ENCODE results near the gene MCU.
"Not testable (repeated sequence)": the region's sequence is repeated elsewhere in the genome, so short reads cannot be mapped to it uniquely, and the experiment has no call there.

Gene MCU

GRCh38 chr10:72730479-72730878 lies 38.5 kb downstream of the MCU start:
- no peak for DNase-seq (ENCODE audit: low read depth in 2 of 2)

DNA sequence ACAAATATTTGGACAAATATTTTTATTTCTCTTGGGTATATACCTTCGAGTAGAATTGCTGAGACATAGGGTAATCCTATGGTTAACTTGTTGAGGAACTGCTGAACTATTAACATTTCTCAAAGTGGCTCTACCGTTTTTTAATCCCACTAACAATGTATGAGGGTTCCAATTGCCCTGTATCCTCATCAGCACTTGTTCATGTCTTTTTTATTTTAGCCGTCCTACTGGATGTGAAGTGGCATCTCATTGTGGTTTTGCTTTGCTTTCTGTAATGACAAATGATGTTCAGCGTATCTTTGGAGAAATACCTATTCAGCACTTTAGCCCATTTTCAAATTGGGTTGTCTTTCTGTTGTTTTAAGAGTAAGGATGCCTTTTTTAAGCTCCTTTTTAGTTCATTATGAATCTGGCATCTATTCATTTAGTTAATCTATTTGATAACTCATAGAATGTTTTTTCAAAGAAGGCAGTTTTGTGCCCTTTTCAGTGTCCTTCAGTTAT lies 40.0 kb downstream of the MCU start:
- no peak for DNase-seq (ENCODE audit: low read depth in 2 of 2)

- no peak for DNase-seq (ENCODE audit: low read depth in 2 of 2)
Observed at GRCh38 chr10:72732521-72732920, 40.6 kb downstream of the MCU start.

GRCh38 chr10:72733989-72734388 lies 42.0 kb downstream of the MCU start:
- DNase-seq (ENCODE audit: low read depth in 2 of 2), result no peak

DNA sequence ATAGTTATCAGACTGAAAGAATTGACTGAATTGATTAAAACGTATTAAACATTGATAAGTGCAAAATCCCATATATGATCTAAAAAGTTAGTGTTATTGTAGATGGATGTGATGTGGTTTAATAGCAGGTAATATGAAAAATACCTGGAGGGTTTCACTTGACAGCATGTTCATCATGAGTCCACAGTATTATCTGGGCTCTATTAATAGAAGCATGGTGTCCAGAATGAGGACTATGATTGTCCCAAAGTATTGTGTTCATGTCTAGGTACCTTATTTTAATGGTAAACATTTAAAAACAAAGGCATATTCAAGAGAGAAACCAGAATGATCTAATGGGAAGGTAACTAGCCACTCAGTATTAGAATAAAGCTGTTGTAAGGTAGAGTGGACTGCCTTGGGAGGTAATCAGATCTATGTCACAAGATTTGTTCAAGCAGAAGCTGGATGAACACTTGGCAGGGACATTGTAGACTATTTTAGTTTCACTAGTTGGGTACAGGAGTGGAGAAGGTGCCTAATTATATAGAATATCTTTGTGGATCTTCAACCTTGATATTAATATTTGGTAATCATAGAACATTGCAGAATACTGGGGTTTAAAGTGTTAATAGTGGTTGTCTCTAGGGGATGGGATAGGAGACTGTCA lies 43.5 kb downstream of the MCU start:
- DNase-seq (ENCODE audit: low read depth in 2 of 2), result no peak

DNA sequence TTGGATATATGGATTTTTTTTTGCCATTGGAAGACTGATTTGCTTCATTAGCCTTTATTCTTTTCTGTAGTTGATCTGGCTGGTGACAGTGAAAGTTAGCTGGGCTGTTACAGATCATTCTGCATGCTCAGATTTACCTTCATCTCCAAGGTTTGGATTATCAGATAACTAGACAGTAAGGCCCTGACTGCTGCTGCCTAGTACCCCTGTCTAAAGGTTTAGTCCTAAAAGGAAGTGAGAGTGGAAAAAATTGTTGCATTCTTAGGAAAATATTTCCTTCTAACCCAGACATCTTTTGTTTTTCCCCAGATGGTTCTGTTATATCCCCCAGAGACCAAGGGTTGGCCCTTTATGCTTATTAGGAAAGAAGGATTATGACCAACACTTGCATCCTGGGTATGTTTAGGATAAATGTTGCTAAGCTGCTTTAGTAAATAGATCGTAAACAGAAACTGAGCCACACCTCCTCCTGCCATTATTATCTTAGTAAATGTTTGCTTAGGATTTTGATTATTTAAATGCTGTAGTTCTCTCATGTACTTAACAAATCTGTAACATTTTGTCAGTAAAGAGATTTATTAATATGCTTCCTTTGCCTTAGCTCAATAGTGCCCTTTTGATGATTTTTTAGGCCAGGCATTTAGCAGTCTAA lies 44.4 kb downstream of the MCU start:
- DNase-seq (ENCODE audit: low read depth in 2 of 2), result no peak

- DNase-seq (ENCODE audit: low read depth in 2 of 2), result no peak
Observed at GRCh38 chr10:72736828-72737220, 44.9 kb downstream of the MCU start.

- DNase-seq (ENCODE audit: low read depth in 2 of 2), result not testable (repeated sequence)
Observed at GRCh38 chr10:72737357-72737756, 45.4 kb downstream of the MCU start.

- no peak for DNase-seq (ENCODE audit: low read depth in 2 of 2)
Observed at GRCh38 chr10:72738486-72738885, 46.5 kb downstream of the MCU start.

DNA sequence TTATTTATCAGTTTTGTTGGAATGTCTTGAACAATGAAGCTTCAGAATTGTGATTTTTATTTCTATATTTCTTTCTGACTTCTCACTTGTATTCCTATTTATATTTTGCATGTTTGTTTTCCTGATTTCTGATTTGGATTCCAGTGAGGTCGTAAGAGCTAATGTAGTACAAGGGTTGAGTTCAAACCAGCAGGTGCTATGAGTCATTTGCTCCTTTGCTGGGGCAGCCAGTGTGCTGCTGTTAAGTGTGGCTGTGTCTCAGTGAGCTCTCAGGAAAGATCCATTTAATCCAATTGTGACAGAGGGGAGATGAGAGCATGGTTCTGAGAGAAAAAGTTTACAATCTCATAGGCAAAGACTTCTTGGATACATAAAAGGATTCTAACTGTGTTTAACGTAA lies 48.6 kb downstream of the MCU start:
- DNase-seq (ENCODE audit: low read depth in 2 of 2), result no peak

DNA sequence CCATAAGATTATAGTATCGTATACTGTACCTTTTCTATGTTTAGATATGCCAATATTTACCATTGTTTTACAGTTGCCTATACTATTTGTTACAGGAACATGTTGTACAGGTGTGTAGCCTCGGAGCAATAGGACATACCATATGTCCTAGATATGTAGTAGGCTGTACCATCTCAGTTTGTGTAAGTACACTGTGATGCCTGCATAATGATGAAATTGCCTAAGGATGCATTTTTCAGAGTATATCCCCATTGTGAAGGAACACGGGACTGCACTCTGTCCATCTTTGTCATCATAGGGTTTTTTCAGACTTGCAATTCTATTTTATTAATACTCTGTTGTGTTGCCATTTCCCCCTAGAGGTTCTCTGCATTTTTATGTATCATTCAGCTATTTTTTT lies 50.1 kb downstream of the MCU start:
- no peak for DNase-seq (ENCODE audit: low read depth in 2 of 2)

GRCh38 chr10:72742797-72743196 lies 50.9 kb downstream of the MCU start:
- no peak for DNase-seq (ENCODE audit: low read depth in 2 of 2)

DNA sequence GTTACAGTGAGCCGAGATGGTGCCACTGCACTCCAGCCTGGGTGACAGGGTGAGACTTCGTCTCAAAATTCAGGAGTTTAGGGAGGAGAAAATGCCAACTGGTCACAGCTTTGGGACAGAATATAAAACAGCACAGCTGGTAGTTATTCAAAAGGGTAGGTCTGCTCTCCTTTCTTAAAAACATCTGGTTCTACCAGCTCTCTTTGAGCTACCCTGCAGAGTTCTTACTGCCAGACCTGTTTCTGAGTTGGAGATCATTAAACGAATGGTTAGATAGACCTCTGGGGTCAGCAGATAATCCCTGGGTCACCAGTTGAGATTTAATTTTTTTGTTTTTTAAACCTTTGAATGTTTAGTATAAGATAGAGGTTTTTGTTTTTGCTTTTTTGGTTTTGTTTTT lies 52.6 kb downstream of the MCU start:
- no peak for DNase-seq (ENCODE audit: low read depth in 2 of 2)

DNA sequence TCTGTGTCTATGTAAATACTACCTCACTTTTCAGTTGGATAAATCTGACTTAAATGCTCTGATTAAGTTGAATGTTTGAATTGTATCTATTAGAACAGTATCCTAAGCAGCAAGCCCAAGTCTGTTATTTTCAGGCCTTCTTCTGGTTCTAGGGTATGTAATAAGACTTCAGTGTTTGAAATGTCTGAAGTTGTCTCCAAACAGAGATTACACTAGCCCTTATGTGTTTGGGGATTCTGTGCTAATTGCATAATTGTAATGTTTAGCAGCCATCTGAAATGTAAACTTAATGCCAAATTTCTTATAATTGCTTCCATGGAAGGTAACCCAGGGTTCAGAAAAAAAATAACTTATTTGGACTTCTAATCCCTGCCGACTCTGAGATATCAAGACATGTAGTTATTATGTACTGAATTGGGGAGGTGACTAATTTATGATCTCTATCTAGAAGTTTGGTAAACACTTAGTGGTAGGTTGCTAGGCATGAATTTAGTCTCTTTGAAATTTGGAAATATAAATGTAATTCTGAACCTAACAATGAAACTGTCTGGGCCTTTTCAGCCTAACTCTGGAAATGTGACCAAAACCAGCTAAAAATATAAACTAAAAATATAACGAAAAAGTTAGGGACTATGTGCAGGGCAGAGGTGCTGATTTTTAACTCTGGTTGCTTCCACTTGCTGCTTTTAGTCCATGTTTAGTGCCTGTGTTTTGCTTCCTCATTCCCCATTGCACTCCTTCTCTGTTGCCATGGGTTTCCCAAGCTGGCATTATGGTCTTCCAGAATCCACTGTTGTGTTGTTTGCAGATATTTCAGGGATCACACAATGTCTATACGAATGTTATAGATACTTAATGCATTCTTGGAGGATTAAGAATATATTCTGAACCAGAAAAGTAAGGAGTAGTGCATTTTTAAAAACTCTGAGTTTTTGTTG lies 54.8 kb downstream of the MCU start:
- DNase-seq (ENCODE audit: low read depth in 2 of 2), result no peak

DNA sequence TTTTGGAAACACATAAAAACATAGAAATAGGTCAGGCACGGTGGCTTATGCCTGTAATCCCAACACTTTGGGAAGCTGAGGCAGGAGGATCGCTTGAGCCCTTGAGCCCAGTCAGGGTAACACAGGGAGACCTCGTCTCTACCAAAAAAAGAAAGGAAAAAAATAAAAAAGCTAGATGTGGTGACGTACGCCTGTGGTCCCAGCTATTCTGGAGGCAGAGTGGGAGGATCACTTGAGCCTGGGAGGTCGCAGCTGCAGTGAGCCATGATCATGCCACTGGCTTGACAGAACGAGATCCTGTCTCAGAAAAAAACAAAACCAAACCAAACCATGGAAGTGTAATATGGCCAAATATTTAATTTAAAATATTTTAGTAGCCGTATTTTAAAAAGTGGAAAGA lies 55.6 kb downstream of the MCU start:
- no peak for DNase-seq (ENCODE audit: low read depth in 2 of 2)

GRCh38 chr10:72753760-72754231 lies 61.9 kb downstream of the MCU start:
- DNase-seq (ENCODE audit: low read depth in 2 of 2), result no peak

- no peak for DNase-seq (ENCODE audit: low read depth in 2 of 2)
Observed at GRCh38 chr10:72754275-72755032, 62.5 kb downstream of the MCU start.

DNA sequence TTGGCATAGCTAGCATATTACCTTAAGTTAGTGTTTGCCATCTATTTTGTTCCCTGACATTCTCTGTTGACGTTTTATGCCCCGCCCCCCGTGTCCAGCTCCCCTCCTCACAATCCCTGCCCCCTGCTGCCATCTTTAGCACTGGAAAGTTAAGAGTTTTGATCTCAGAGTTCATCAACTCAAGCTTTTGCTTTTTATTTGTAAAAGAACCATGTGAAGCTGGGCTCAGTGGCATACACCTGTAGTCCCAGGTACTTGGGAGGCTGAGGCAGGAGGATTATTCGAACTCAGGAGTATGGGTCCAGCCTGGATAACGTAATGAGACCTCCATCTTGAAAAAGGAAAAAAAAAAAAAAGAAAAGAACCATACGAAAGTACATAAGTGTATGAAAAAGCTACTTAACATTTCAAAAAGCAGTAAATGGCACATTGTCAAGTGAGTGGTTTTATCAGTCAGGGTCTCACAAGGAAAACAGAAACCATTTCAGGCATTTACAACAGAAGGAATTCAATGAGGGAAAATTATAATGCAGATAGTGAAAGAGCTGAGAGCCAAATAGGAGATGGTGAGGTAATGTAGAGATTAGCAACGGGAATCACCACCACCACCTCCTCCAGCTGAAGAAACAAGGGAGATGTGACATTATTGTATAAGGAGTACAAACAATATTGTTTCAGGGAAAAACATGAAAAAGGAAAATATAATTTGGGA lies 64.9 kb downstream of the MCU start:
- DNase-seq (ENCODE audit: low read depth in 2 of 2), result no peak

DNA sequence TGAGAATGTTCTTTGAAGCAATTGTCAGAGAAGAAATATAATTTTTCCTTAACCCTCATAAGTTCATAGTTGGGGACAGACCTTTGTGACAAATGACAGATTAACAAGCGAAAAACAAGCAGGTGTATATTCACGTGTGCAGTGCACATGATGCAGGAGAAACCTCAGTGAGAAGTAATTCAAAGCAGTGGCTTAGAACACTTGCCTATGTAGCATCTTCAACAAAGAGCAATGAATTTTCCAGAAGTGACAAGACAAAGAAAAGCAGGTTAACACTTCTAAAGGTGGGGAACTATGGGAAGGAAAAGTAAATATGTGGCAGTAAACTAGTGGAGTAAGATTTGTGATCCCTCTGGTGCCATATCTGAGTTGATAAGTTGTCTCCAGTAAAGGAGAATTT lies 65.8 kb downstream of the MCU start:
- DNase-seq (ENCODE audit: low read depth in 2 of 2), result no peak

DNA sequence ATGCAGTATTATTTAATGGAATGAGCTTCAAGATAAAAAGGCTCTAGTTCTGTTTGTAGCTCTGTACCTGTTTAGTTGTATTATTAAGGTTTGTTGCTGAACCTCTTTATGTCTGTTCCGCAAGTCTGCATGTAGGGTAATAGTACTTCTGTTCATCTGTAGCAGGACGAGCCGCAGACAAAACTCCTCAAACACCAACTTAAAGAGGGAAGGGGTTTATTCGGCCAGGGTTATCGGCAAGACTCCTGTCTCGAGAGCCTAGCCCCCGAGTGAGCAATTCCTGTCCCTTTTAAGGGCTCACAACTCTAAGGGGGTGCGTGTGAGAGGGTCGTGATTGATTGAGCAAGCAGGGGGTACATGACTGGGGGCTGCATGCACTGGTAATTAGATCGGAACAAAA lies 67.0 kb downstream of the MCU start:
- DNase-seq (ENCODE audit: low read depth in 2 of 2), result not testable (repeated sequence)

GRCh38 chr10:72759584-72759983 lies 67.6 kb downstream of the MCU start:
- no peak for DNase-seq (ENCODE audit: low read depth in 2 of 2)
